ENCODE measurements around the gene GRK2. TPM values are rescaled to one million over a fixed set of nuclear protein-coding genes. Genes with fewer than 3 reads are reported as not detected.

Gene GRK2
- total and polyA plus RNA-seq, 2 of the 13 experiments (the other 11 are each of a cell fraction or from before 2014, with no cell fraction given) = 31.3 to 42.4 TPM

GRCh38 chr11:67265633-67266448 is 432 bp upstream of the GRK2 start (continued):
- TF ChIP-seq ZNF704 (CRISPR knock-in tag; IDR thresholded peaks at IDR 0.05; ENCODE audit: borderline replicate concordance) (no peak), ZNF878 (CRISPR knock-in tag; IDR thresholded peaks at IDR 0.05) (no peak), KDM5B (CRISPR knock-in tag; IDR thresholded peaks at IDR 0.05; ENCODE audit: borderline replicate concordance) (no peak), DR1 (CRISPR knock-in tag; IDR thresholded peaks at IDR 0.05) (no peak), MED13 (CRISPR knock-in tag; IDR thresholded peaks at IDR 0.05) (no peak), ZBTB26 (CRISPR knock-in tag; IDR thresholded peaks at IDR 0.05; ENCODE audit: borderline replicate concordance) (0 out of 2 replicates have a peak, but pooled peaks have one; percentile 6), HNF4A (CRISPR knock-in tag; IDR thresholded peaks at IDR 0.05) (peak; percentile 45), SAP130 (CRISPR knock-in tag; IDR thresholded peaks at IDR 0.05; ENCODE audit: low read depth) (0 out of 2 replicates have a peak, but pooled peaks have one; percentile 32), BHLHE40 (IDR thresholded peaks at IDR 0.05; ENCODE audit: low read length) (no peak; the same call in 1 of the 2 replicates), ZBTB4 (CRISPR knock-in tag; IDR thresholded peaks at IDR 0.05; ENCODE audit: borderline replicate concordance) (peak; percentile 53; the same call in 1 of the 2 replicates), ZNF326 (CRISPR knock-in tag; IDR thresholded peaks at IDR 0.05; ENCODE audit: borderline replicate concordance) (no peak), NR2F6 (IDR thresholded peaks at IDR 0.05) (0 out of 2 replicates have a peak, but pooled peaks have one; percentile 2), NR2F6 (CRISPR knock-in tag; IDR thresholded peaks at IDR 0.05) (peak; percentile 76; the same call in 1 of the 2 replicates), ZBTB7B (CRISPR knock-in tag; IDR thresholded peaks at IDR 0.05) (0 out of 2 replicates have a peak, but pooled peaks have one; percentile 32), ASH2L (IDR thresholded peaks at IDR 0.05; ENCODE audit: insufficient read length, low read depth, low read length) (peak; percentile 22), SIX4 (CRISPR knock-in tag; IDR thresholded peaks at IDR 0.05) (no peak), NR2F1 (CRISPR knock-in tag; IDR thresholded peaks at IDR 0.05) (peak; percentile 38 to 74; a peak in 2 of 4 replicates), SOX13 (IDR thresholded peaks at IDR 0.05) (no peak), SOX13 (CRISPR knock-in tag; conservative IDR thresholded peaks at IDR 0.05 in 1 of 2, IDR thresholded peaks at IDR 0.05 in 1 of 2) (no peak), THAP9 (CRISPR knock-in tag; IDR thresholded peaks at IDR 0.05; ENCODE audit: borderline replicate concordance) (0 out of 2 replicates have a peak, but pooled peaks have one; percentile 27), MBNL3 (CRISPR knock-in tag; conservative IDR thresholded peaks at IDR 0.05) (no peak)

Data from HepG2 (cell line).